HG02852 (cell line): ENCODE data around the gene STAM.
A peak's percentile ranks its signal among the peaks of the same experiment; 100 is the strongest.

Source experiments
- ATAC-seq: cut with Tn5 transposase; IDR thresholded peaks from one replicate; pipeline ENCODE4 v1.9.1; 2021; ENCODE audit warnings: mild to moderate bottlenecking, moderate library complexity; ENCODE audit not compliant: unreplicated experiment

Gene STAM

GRCh38 chr10:17645621-17646345 is 1.8 kb downstream of the STAM start:
- no peak for ATAC-seq

GRCh38 chr10:17647326-17647725 is 3.4 kb downstream of the STAM start:
- ATAC-seq = no peak

- ATAC-seq = no peak
Observed at GRCh38 chr10:17648243-17649035, 4.5 kb downstream of the STAM start.

- ATAC-seq = no peak
Observed at GRCh38 chr10:17649052-17649451, 5.1 kb downstream of the STAM start.

- no peak for ATAC-seq
Observed at GRCh38 chr10:17649836-17650235, 5.9 kb downstream of the STAM start.

- ATAC-seq = no peak
Observed at GRCh38 chr10:17650416-17650815, 6.5 kb downstream of the STAM start.

- ATAC-seq = no peak
Observed at GRCh38 chr10:17651896-17652295, 7.9 kb downstream of the STAM start.

GRCh38 chr10:17652585-17652984 is 8.6 kb downstream of the STAM start:
- ATAC-seq = no peak

GRCh38 chr10:17655009-17655408 is 11.1 kb downstream of the STAM start:
- ATAC-seq = peak; percentile 14

- ATAC-seq = peak; percentile 89
Observed at GRCh38 chr10:17655567-17656146, 11.7 kb downstream of the STAM start.

GRCh38 chr10:17657103-17657500 is 13.2 kb downstream of the STAM start:
- no peak for ATAC-seq

GRCh38 chr10:17659365-17659764 is 15.4 kb downstream of the STAM start:
- ATAC-seq = no peak

GRCh38 chr10:17660921-17661320 is 17.0 kb downstream of the STAM start:
- no peak for ATAC-seq

- ATAC-seq = no peak
Observed at GRCh38 chr10:17661510-17661909, 17.6 kb downstream of the STAM start.

GRCh38 chr10:17662193-17663138 is 18.5 kb downstream of the STAM start:
- no peak for ATAC-seq

- ATAC-seq = no peak
Observed at GRCh38 chr10:17663450-17663849, 19.5 kb downstream of the STAM start.

GRCh38 chr10:17665747-17666146 is 21.8 kb downstream of the STAM start:
- ATAC-seq = no peak

GRCh38 chr10:17668435-17669184 is 24.7 kb downstream of the STAM start:
- ATAC-seq = no peak

GRCh38 chr10:17669185-17669872 is 25.4 kb downstream of the STAM start:
- peak; percentile 69 for ATAC-seq

- ATAC-seq = no peak
Observed at GRCh38 chr10:17671307-17671706, 27.4 kb downstream of the STAM start.
